Esophagus squamous epithelium (tissue), 5 donors: ENCODE data around the gene GMDS. TPM values are rescaled to one million over a fixed set of nuclear protein-coding genes. Genes with fewer than 3 reads are reported as not detected.

Experiments used
- DNase-seq: peaks from one replicate; lab custom pipeline; 2025; lab: John Stamatoyannopoulos, UW
- H3K27ac ChIP-seq, 4 donors: fragments of 200-600 bp; sonication (generic); one replicate each; pipeline ENCODE4 v1.5.1; 2016 to 2019; ENCODE audit warnings: mild to moderate bottlenecking in 1 of 4
- H3K27me3 ChIP-seq, 4 donors: fragments of 200-600 bp; sonication (generic); 1 replicate in 3 of 4; 2 replicates in 1 of 4; pipeline versions ENCODE4 v1.5.1 to v1.6.0; 2017 to 2021; ENCODE audit warnings: antibody characterized with exemption in 1 of 4
- H3K36me3 ChIP-seq, 3 donors: fragments of 200-600 bp; sonication (generic); one replicate each; pipeline ENCODE4 v1.5.1; 2016 to 2019
- H3K4me1 ChIP-seq, 3 donors: fragments of 200-600 bp; sonication (generic); one replicate each; pipeline ENCODE4 v1.5.1; 2017 to 2019
- H3K4me3 ChIP-seq, 4 donors: fragments of 200-600 bp; sonication (generic); 1 replicate in 3 of 4; 2 replicates in 1 of 4; pipeline ENCODE4 v1.5.1; 2016 to 2019; ENCODE audit warnings: mild to moderate bottlenecking in 2 of 4, moderate library complexity in 1 of 4
- H3K9me3 ChIP-seq, 3 donors: fragments of 200-600 bp; sonication (generic); one replicate each; pipeline ENCODE4 v1.5.1; 2016 to 2019
- CTCF ChIP-seq, 6 experiments: fragments of 450-650 bp in 4 of 6; fragments of 200-600 bp in 2 of 6; sonication (generic) in 2 of 6; IDR thresholded peaks; one replicate each; pipeline ENCODE4 v1.5.1; 2016 to 2019; ENCODE audit warnings: antibody characterized with exemption in 6 of 6, mild to moderate bottlenecking in 4 of 6, moderate library complexity in 4 of 6
- POLR2A ChIP-seq, 4 donors: fragments of 450-650 bp; IDR thresholded peaks; one replicate each; pipeline ENCODE4 v1.6.1; 2017; ENCODE audit warnings: antibody characterized with exemption in 4 of 4, mild to moderate bottlenecking in 4 of 4, moderate library complexity in 3 of 4
- WGBS, 2 donors: methylation state at CpG; one replicate each; pipeline ENCODE4 v1.1.5; 2018; 5-methylcytosine and 5-hydroxymethylcytosine counted together
- intact Hi-C: fragments of 100-400 bp; cut with DNase I; formaldehyde crosslinking; loops from one replicate; pipeline ENCODE4 v1.15.0; 2022
- total RNA-seq, 4 donors: library from RNA; depleted of rRNA; stranded (reverse); fragments of >200 nt; gene quantifications; one replicate each; pipeline ENCODE4 v1.1.0, GENCODE V29; 2016
- donor health status: DM: yes; HTN: yes; CAD: no.

Gene GMDS
- total RNA-seq, 4 donors from 2014 or later: 17.9 to 58.7 (median 36.7) TPM

DNA sequence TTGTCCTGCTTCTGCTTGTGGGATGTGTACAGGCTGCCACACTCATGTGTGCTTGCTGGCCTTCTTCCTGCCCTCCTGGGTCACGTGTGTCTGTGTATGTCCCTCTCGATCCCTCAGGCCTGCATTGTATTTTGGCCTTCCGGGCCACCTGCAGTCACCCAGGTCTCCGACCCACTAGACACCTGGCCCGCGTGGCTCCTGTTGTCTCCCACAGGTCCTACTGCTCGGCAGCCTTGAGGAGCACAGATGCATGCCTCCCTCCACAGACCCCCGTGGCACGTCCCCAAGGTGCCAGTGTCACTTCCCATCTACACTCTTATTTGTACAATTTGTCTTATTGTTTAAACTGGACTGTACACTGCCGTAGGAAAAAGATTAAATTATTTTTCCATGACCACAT lies 592.6 kb downstream of the GMDS start:
- intact Hi-C loops: no loop called here

GRCh38 chr6:1651362-1651761 lies 594.0 kb downstream of the GMDS start:
- intact Hi-C loops: no loop called here
- Histone ChIP-seq H3K27me3 (no peaks in the 10 kb centered on the region), H3K27ac (no peak overlapping the region), H3K4me3 (no peak overlapping the region), H3K9me3 (no peaks in the 10 kb centered on the region), H3K4me1 (peaks cover 0 to 2% (median 0%) of the 10 kb centered on the region in 3 donors), H3K36me3 (no peaks in the 10 kb centered on the region)
- no peak for DNase-seq
- no peak for TF ChIP-seq CTCF (IDR thresholded peaks at IDR 0.05)
- no peak for TF ChIP-seq POLR2A (IDR thresholded peaks at IDR 0.05)
- 100% methylated on average over 3 of the region's 3 CpGs for WGBS, 2 donors

More for the DNA sequence above, 592.6 kb downstream of the GMDS start:
- WGBS, 2 donors: 79 to 93% methylated on average over 8 to 10 of the region's 10 CpGs
- H3K36me3 ChIP-seq: no peaks in the 10 kb centered on the region
- no peaks in the 10 kb centered on the region for H3K9me3 ChIP-seq
- H3K4me3 ChIP-seq: no peak overlapping the region
- TF ChIP-seq POLR2A (IDR thresholded peaks at IDR 0.05): no peak
- no peak for TF ChIP-seq CTCF (IDR thresholded peaks at IDR 0.05)
- H3K4me1 ChIP-seq: no peaks in the 10 kb centered on the region
- DNase-seq: no peak
- H3K27me3 ChIP-seq: no peaks in the 10 kb centered on the region
- H3K27ac ChIP-seq: no peak overlapping the region

- H3K27ac ChIP-seq: no peak overlapping the region
- no peaks in the 10 kb centered on the region for H3K9me3 ChIP-seq
- TF ChIP-seq CTCF (IDR thresholded peaks at IDR 0.05): no peak
- TF ChIP-seq POLR2A (IDR thresholded peaks at IDR 0.05): no peak
- no peaks in the 10 kb centered on the region for H3K36me3 ChIP-seq
- H3K27me3 ChIP-seq: no peaks in the 10 kb centered on the region
- WGBS, 2 donors: 80 to 86% methylated on average over 14 of the region's 14 CpGs
- no peak overlapping the region for H3K4me3 ChIP-seq
- intact Hi-C loops: no loop called here
- no peak for DNase-seq
- peaks cover 0 to 31% (median 12%) of the 10 kb centered on the region in 3 donors for H3K4me1 ChIP-seq
Observed at GRCh38 chr6:1645466-1646185, 599.8 kb downstream of the GMDS start.

- WGBS, 2 donors: 72 to 82% methylated on average over 6 to 12 of the region's 12 CpGs
- H3K36me3 ChIP-seq: no peaks in the 10 kb centered on the region
- intact Hi-C loops: no loop called here
- H3K27ac ChIP-seq: no peak overlapping the region
- TF ChIP-seq CTCF (IDR thresholded peaks at IDR 0.05): no peak
- TF ChIP-seq POLR2A (IDR thresholded peaks at IDR 0.05): no peak
- H3K27me3 ChIP-seq: no peaks in the 10 kb centered on the region
- no peak overlapping the region for H3K4me3 ChIP-seq
- DNase-seq: no peak
- H3K4me1 ChIP-seq: peaks cover 0 to 31% (median 12%) of the 10 kb centered on the region in 3 donors
- H3K9me3 ChIP-seq: no peaks in the 10 kb centered on the region
Observed at GRCh38 chr6:1644516-1645060, 600.8 kb downstream of the GMDS start.

- Histone ChIP-seq H3K36me3 (no peaks in the 10 kb centered on the region), H3K4me1 (peaks cover 0 to 31% (median 12%) of the 10 kb centered on the region in 3 donors), H3K27ac (no peak overlapping the region), H3K9me3 (no peaks in the 10 kb centered on the region), H3K27me3 (no peaks in the 10 kb centered on the region), H3K4me3 (no peak overlapping the region)
- intact Hi-C loops: no loop called here
- no peak for TF ChIP-seq POLR2A (IDR thresholded peaks at IDR 0.05)
- no peak for TF ChIP-seq CTCF (IDR thresholded peaks at IDR 0.05)
- no peak for DNase-seq
- 86 to 93% methylated on average over 7 to 10 of the region's 18 CpGs for WGBS, 2 donors
Observed at GRCh38 chr6:1643830-1644445, 601.5 kb downstream of the GMDS start.
